Fibroblast of pulmonary artery (primary cell): ENCODE data around the gene OR51E1.

Experiments used
- DNase-seq: peaks from one replicate; pipeline ENCODE4 v3.0.0-alpha.2; 2010; ENCODE audit warnings: low read depth
- H3K4me3 ChIP-seq: replicated peaks from 2 replicates; pipeline ENCODE4 v1.5.1; 2011; ENCODE audit warnings: low read depth, mild to moderate bottlenecking, control low read depth, low read length, moderate library complexity
- TF ChIP-seq, protein P1 (sequence below): IDR thresholded peaks from 2 replicates; pipeline ENCODE4 v1.5.1; 2011; ENCODE audit warnings: mild to moderate bottlenecking, control low read depth, low read length, inconsistent platforms; ENCODE audit errors: missing control alignments

OR51E1 gene

DNA sequence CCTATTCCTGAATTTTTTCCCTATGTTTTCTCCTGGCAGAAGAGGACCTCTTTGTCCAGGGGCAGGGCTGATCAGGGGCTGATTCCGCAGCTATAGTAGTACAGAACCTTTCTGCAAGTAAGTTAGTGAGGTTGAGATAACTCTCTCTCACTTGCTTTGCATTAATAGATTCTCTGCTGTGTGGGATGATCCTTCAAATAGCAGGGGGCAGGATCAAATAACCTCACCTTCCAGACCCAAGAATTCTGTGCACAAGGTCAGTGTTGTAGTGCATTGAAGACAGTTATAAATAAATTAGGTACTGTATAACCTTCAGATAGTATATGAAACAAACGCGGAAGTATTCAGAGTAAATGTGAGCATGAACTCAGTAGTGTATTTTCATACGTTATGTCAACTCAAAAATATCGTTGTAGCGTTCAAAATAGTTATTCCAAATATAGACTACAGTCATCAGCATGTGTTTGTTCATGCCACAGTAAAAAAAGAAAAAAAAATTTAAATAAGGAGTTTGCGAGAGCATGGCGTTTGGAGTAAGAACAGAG, 61.1 kb downstream of the OR51E1 start:
- TF ChIP-seq, protein P1, sequence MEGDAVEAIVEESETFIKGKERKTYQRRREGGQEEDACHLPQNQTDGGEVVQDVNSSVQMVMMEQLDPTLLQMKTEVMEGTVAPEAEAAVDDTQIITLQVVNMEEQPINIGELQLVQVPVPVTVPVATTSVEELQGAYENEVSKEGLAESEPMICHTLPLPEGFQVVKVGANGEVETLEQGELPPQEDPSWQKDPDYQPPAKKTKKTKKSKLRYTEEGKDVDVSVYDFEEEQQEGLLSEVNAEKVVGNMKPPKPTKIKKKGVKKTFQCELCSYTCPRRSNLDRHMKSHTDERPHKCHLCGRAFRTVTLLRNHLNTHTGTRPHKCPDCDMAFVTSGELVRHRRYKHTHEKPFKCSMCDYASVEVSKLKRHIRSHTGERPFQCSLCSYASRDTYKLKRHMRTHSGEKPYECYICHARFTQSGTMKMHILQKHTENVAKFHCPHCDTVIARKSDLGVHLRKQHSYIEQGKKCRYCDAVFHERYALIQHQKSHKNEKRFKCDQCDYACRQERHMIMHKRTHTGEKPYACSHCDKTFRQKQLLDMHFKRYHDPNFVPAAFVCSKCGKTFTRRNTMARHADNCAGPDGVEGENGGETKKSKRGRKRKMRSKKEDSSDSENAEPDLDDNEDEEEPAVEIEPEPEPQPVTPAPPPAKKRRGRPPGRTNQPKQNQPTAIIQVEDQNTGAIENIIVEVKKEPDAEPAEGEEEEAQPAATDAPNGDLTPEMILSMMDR = no peak
- DNase-seq = no peak
- no peak overlapping the region for H3K4me3 ChIP-seq
